ENCODE measurements around the gene HRK.

The HRK gene

GRCh38 chr12:116864371-116865160 lies 16.7 kb downstream of the HRK start:
- Histone ChIP-seq H3K9me3 (ENCODE audit: low read depth, low read length) (no peaks in the 10 kb centered on the region), H3K27ac (no peak overlapping the region), H3K4me3 (no peak overlapping the region), H3K36me3 (ENCODE audit: insufficient read depth, low read length) (no peaks in the 10 kb centered on the region), H3K9ac (ENCODE audit: insufficient read length) (no peak overlapping the region)
- TF ChIP-seq FOXP2 (optimal IDR thresholded peaks at IDR 0.05; ENCODE audit: control extremely low read depth, extremely low read length, insufficient read depth) (no peak), POLR2AphosphoS5 (IDR thresholded peaks at IDR 0.05; ENCODE audit: borderline replicate concordance, low read depth, low read length) (no peak), EZH2 (IDR thresholded peaks at IDR 0.05) (no peak)
- DNase-seq (ENCODE audit: low read depth, low spot score), result no peak

GRCh38 chr12:116863275-116863767 lies 17.9 kb downstream of the HRK start:
- TF ChIP-seq POLR2AphosphoS5 (IDR thresholded peaks at IDR 0.05; ENCODE audit: borderline replicate concordance, low read depth, low read length) (no peak), FOXP2 (optimal IDR thresholded peaks at IDR 0.05; ENCODE audit: control extremely low read depth, extremely low read length, insufficient read depth) (no peak), EZH2 (IDR thresholded peaks at IDR 0.05) (no peak)
- no peak overlapping the region for H3K4me3 ChIP-seq
- no peak overlapping the region for H3K9ac ChIP-seq (ENCODE audit: insufficient read length)
- H3K27ac ChIP-seq, result no peak overlapping the region
- H3K36me3 ChIP-seq (ENCODE audit: insufficient read depth, low read length), result no peaks in the 10 kb centered on the region
- no peak for DNase-seq (ENCODE audit: low read depth, low spot score)
- no peaks in the 10 kb centered on the region for H3K9me3 ChIP-seq (ENCODE audit: low read depth, low read length)

GRCh38 chr12:116862167-116862566 lies 19.1 kb downstream of the HRK start:
- H3K4me3 ChIP-seq, result no peak overlapping the region
- H3K27ac ChIP-seq, result no peak overlapping the region
- H3K36me3 ChIP-seq (ENCODE audit: insufficient read depth, low read length), result no peaks in the 10 kb centered on the region
- no peaks in the 10 kb centered on the region for H3K9me3 ChIP-seq (ENCODE audit: low read depth, low read length)
- TF ChIP-seq EZH2 (IDR thresholded peaks at IDR 0.05) (no peak), FOXP2 (optimal IDR thresholded peaks at IDR 0.05; ENCODE audit: control extremely low read depth, extremely low read length, insufficient read depth) (no peak), POLR2AphosphoS5 (IDR thresholded peaks at IDR 0.05; ENCODE audit: borderline replicate concordance, low read depth, low read length) (no peak)
- no peak for DNase-seq (ENCODE audit: low read depth, low spot score)
- no peak overlapping the region for H3K9ac ChIP-seq (ENCODE audit: insufficient read length)

GRCh38 chr12:116861320-116861719 lies 19.9 kb downstream of the HRK start:
- H3K4me3 ChIP-seq, result no peak overlapping the region
- H3K9ac ChIP-seq (ENCODE audit: insufficient read length), result no peak overlapping the region

GRCh38 chr12:116860263-116860662 lies 21.0 kb downstream of the HRK start:
- TF ChIP-seq EZH2 (IDR thresholded peaks at IDR 0.05) (no peak), POLR2AphosphoS5 (IDR thresholded peaks at IDR 0.05; ENCODE audit: borderline replicate concordance, low read depth, low read length) (no peak), FOXP2 (optimal IDR thresholded peaks at IDR 0.05; ENCODE audit: control extremely low read depth, extremely low read length, insufficient read depth) (no peak)

More at GRCh38 chr12:116861320-116861719, 19.9 kb downstream of the HRK start:
- no peaks in the 10 kb centered on the region for H3K36me3 ChIP-seq (ENCODE audit: insufficient read depth, low read length)
- no peak overlapping the region for H3K27ac ChIP-seq
- no peaks in the 10 kb centered on the region for H3K9me3 ChIP-seq (ENCODE audit: low read depth, low read length)
- no peak for TF ChIP-seq POLR2AphosphoS5 (IDR thresholded peaks at IDR 0.05; ENCODE audit: borderline replicate concordance, low read depth, low read length)
- DNase-seq (ENCODE audit: low read depth, low spot score), result no peak

GRCh38 chr12:116859079-116859478 lies 22.2 kb downstream of the HRK start:
- Histone ChIP-seq H3K9me3 (ENCODE audit: low read depth, low read length) (no peaks in the 10 kb centered on the region), H3K27ac (no peak overlapping the region), H3K9ac (ENCODE audit: insufficient read length) (no peak overlapping the region), H3K4me3 (no peak overlapping the region), H3K36me3 (ENCODE audit: insufficient read depth, low read length) (no peaks in the 10 kb centered on the region)
- TF ChIP-seq FOXP2 (optimal IDR thresholded peaks at IDR 0.05; ENCODE audit: control extremely low read depth, extremely low read length, insufficient read depth) (no peak), POLR2AphosphoS5 (IDR thresholded peaks at IDR 0.05; ENCODE audit: borderline replicate concordance, low read depth, low read length) (no peak), EZH2 (IDR thresholded peaks at IDR 0.05) (no peak)
- no peak for DNase-seq (ENCODE audit: low read depth, low spot score)

More at GRCh38 chr12:116860263-116860662, 21.0 kb downstream of the HRK start:
- Histone ChIP-seq H3K9me3 (ENCODE audit: low read depth, low read length) (no peaks in the 10 kb centered on the region), H3K4me3 (no peak overlapping the region), H3K36me3 (ENCODE audit: insufficient read depth, low read length) (no peaks in the 10 kb centered on the region), H3K9ac (ENCODE audit: insufficient read length) (no peak overlapping the region), H3K27ac (no peak overlapping the region)
- no peak for DNase-seq (ENCODE audit: low read depth, low spot score)

- no peaks in the 10 kb centered on the region for H3K9me3 ChIP-seq (ENCODE audit: low read depth, low read length)
- no peak overlapping the region for H3K27ac ChIP-seq
- H3K9ac ChIP-seq (ENCODE audit: insufficient read length), result no peak overlapping the region
- no peak overlapping the region for H3K4me3 ChIP-seq
- no peak for TF ChIP-seq EZH2 (IDR thresholded peaks at IDR 0.05)
- no peak for TF ChIP-seq FOXP2 (optimal IDR thresholded peaks at IDR 0.05; ENCODE audit: control extremely low read depth, extremely low read length, insufficient read depth)
- TF ChIP-seq POLR2AphosphoS5 (IDR thresholded peaks at IDR 0.05; ENCODE audit: borderline replicate concordance, low read depth, low read length), result no peak
- no peaks in the 10 kb centered on the region for H3K36me3 ChIP-seq (ENCODE audit: insufficient read depth, low read length)
- no peak for DNase-seq (ENCODE audit: low read depth, low spot score)
These were observed 24.5 kb downstream of the HRK start for GRCh38 chr12:116856729-116857128.

- no peak overlapping the region for H3K27ac ChIP-seq
- no peak for TF ChIP-seq POLR2AphosphoS5 (IDR thresholded peaks at IDR 0.05; ENCODE audit: borderline replicate concordance, low read depth, low read length)
- TF ChIP-seq FOXP2 (optimal IDR thresholded peaks at IDR 0.05; ENCODE audit: control extremely low read depth, extremely low read length, insufficient read depth), result no peak
- no peak for TF ChIP-seq EZH2 (IDR thresholded peaks at IDR 0.05)
- no peaks in the 10 kb centered on the region for H3K36me3 ChIP-seq (ENCODE audit: insufficient read depth, low read length)
- no peak for DNase-seq (ENCODE audit: low read depth, low spot score)
- H3K4me3 ChIP-seq, result no peak overlapping the region
- H3K9ac ChIP-seq (ENCODE audit: insufficient read length), result no peak overlapping the region
- no peaks in the 10 kb centered on the region for H3K9me3 ChIP-seq (ENCODE audit: low read depth, low read length)
These were observed 25.3 kb downstream of the HRK start for GRCh38 chr12:116855744-116856470.
